Adrenal gland (tissue), 12 donors: ENCODE data around the gene MLKL. TPM values are rescaled to one million over a fixed set of nuclear protein-coding genes. Genes with fewer than 3 reads are reported as not detected.

ENCODE experiments used
- DNase-seq, 7 donors: peaks; one replicate each; pipeline ENCODE4 v3.0.0-alpha.2; 2019 to 2020
- H3K27ac ChIP-seq, 5 donors: fragments of 200-600 bp; sonication (generic) in 4 of 5; 1 replicate in 3 of 5; 2 replicates in 2 of 5; pipeline versions ENCODE4 v1.5.1 to v1.8.0; 2016 to 2020; ENCODE audit warnings: mild to moderate bottlenecking in 1 of 5
- H3K27me3 ChIP-seq: fragments of 200-600 bp; 2 replicates; pipeline ENCODE4 v1.8.0; 2021
- H3K36me3 ChIP-seq, 2 donors: fragments of 200-600 bp; replicated peaks in 1 of 2; 1 replicate in 1 of 2; 2 replicates in 1 of 2; pipeline versions ENCODE4 v1.5.1 to v1.8.0; 2018 to 2022
- H3K4me1 ChIP-seq, 2 donors: fragments of 200-600 bp; replicated peaks in 1 of 2; 1 replicate in 1 of 2; 2 replicates in 1 of 2; pipeline versions ENCODE4 v1.5.1 to v1.8.0; 2018 to 2021
- H3K4me3 ChIP-seq, 4 donors: fragments of 200-600 bp; sonication (generic) in 3 of 4; one replicate each; pipeline ENCODE4 v1.5.1; 2016 to 2018
- H3K9me3 ChIP-seq, 3 donors: fragments of 200-600 bp; sonication (generic) in 1 of 3; replicated peaks in 1 of 3; 1 replicate in 2 of 3; 2 replicates in 1 of 3; pipeline versions ENCODE4 v1.5.1 to v1.8.0; 2016 to 2021
- CTCF ChIP-seq, 6 experiments: fragments of 450-650 bp in 4 of 6; fragments of 200-600 bp in 2 of 6; sonication (generic) in 1 of 6; IDR thresholded peaks; 1 replicate in 5 of 6; 2 replicates in 1 of 6; pipeline versions ENCODE4 v1.5.1 to v1.8.0; 2016 to 2021; ENCODE audit warnings: antibody characterized with exemption in 6 of 6, mild to moderate bottlenecking in 2 of 6, moderate library complexity in 1 of 6
- POLR2A ChIP-seq, 2 donors: fragments of 450-650 bp; IDR thresholded peaks; one replicate each; pipeline ENCODE4 v1.6.1; 2017; ENCODE audit warnings: antibody characterized with exemption in 2 of 2, mild to moderate bottlenecking in 2 of 2, moderate library complexity in 1 of 2
- WGBS, 4 donors: extraction: QIAGEN DNeasy Blood & Tissue Kit in 2 of 4; methylation state at CpG; one replicate each; pipeline versions ENCODE4 v1.1.5 to v1.1.7; 2013 to 2017; 5-methylcytosine and 5-hydroxymethylcytosine counted together
- intact Hi-C, 2 donors: fragments of 100-400 bp; cut with DNase I; formaldehyde crosslinking; loops; one replicate each; pipeline versions ENCODE4 v1.14.1 to v1.15.0; 2022 to 2023
- polyA plus RNA-seq, 3 donors: library from polyadenylated mRNA; stranded (reverse); fragments of 200-250 nt in 2 of 3; fragments of 350-450 nt in 1 of 3; fragmentation: Illumina TruSeq in 1 of 3; extraction: RNeasy Lipid Tissue Mini Kit (QIAGEN cat#74804) in 1 of 3; gene quantifications; one replicate each; pipeline ENCODE4 v1.2.3, GENCODE V29; 2013 to 2014
- total RNA-seq, 9 donors: library from RNA; depleted of rRNA in 4 of 9; stranded (reverse); fragments of >200 nt in 4 of 9; fragments of 120-200 nt in 1 of 9; fragmentation: NEBNext Ultra II Directional in 1 of 9; extraction: Animal tissue kit (Norgen Biotek cat#: 25700) in 1 of 9; gene quantifications; one replicate each; pipeline versions ENCODE4 v1.1.0 to v1.2.4, GENCODE V29; 2013 to 2023
- donor health status: healthy with polysubstance abuse.
- donor health status: Bipolar disorder and iron deficiency.
- donor health status: DM: yes; HTN: yes; CAD: no.
- donor health status: DM: no; HTN: no; CAD: no.
- donor health status: DM: no; HTN: no; CAD: no.
- donor health status: DM: yes; HTN: yes; CAD: no.

Gene MLKL
- total and polyA plus RNA-seq, 12 donors: 3.1 to 26.1 (median 11.0) TPM

- intact Hi-C loops: loop anchor here in 1 of 2 donors (10.0 kb wide), 1 partner anchor 57 kb away; the partner anchor contains the start of gene FA2H
Observed at GRCh38 chr16:74717367-74717766, 16.7 kb upstream of the MLKL start.

GRCh38 chr16:74716355-74716754 lies 15.7 kb upstream of the MLKL start:
- WGBS, 4 donors: 77 to 89% (median 86%) methylated on average over 9 to 15 of the region's 15 CpGs
- no peaks in the 10 kb centered on the region for H3K36me3 ChIP-seq
- no peak for DNase-seq
- TF ChIP-seq POLR2A (IDR thresholded peaks at IDR 0.05): no peak
- no peak for TF ChIP-seq CTCF (IDR thresholded peaks at IDR 0.05)
- H3K27ac ChIP-seq: no peak overlapping the region
- no peaks in the 10 kb centered on the region for H3K9me3 ChIP-seq
- H3K4me1 ChIP-seq: no peaks in the 10 kb centered on the region
- no peak overlapping the region for H3K4me3 ChIP-seq
- intact Hi-C loops: loop anchor here in 1 of 2 donors (10.0 kb wide), 1 partner anchor 58 kb away; the partner anchor contains the start of gene FA2H
- no peaks in the 10 kb centered on the region for H3K27me3 ChIP-seq

More at GRCh38 chr16:74717367-74717766, 16.7 kb upstream of the MLKL start:
- DNase-seq: no peak
- H3K36me3 ChIP-seq: no peaks in the 10 kb centered on the region
- no peaks in the 10 kb centered on the region for H3K4me1 ChIP-seq
- TF ChIP-seq POLR2A (IDR thresholded peaks at IDR 0.05): no peak
- no peak for TF ChIP-seq CTCF (IDR thresholded peaks at IDR 0.05)
- no peak overlapping the region for H3K4me3 ChIP-seq
- H3K27me3 ChIP-seq: no peaks in the 10 kb centered on the region
- no peaks in the 10 kb centered on the region for H3K9me3 ChIP-seq
- no peak overlapping the region for H3K27ac ChIP-seq
- 82 to 90% (median 86%) methylated on average over 7 of the region's 7 CpGs for WGBS, 4 donors

GRCh38 chr16:74713876-74714275 lies 13.2 kb upstream of the MLKL start:
- Histone ChIP-seq H3K4me3 (no peak overlapping the region), H3K27ac (no peak overlapping the region), H3K36me3 (no peaks in the 10 kb centered on the region), H3K27me3 (no peaks in the 10 kb centered on the region), H3K9me3 (no peaks in the 10 kb centered on the region), H3K4me1 (no peaks in the 10 kb centered on the region)
- intact Hi-C loops: loop anchor here in 1 of 2 donors (10.0 kb wide), 1 partner anchor 61 kb away; the partner anchor contains the start of gene FA2H
- 85 to 95% (median 89%) methylated on average over 4 to 10 of the region's 10 CpGs for WGBS, 4 donors
- no peak for TF ChIP-seq CTCF (IDR thresholded peaks at IDR 0.05)
- no peak for DNase-seq

- Histone ChIP-seq H3K4me1 (no peaks in the 10 kb centered on the region), H3K27ac (no peak overlapping the region), H3K27me3 (no peaks in the 10 kb centered on the region), H3K9me3 (no peaks in the 10 kb centered on the region), H3K36me3 (no peaks in the 10 kb centered on the region), H3K4me3 (no peak overlapping the region)
- WGBS, 4 donors: 66 to 90% (median 86%) methylated on average over 6 to 10 of the region's 10 CpGs
- DNase-seq: no peak
- intact Hi-C loops: loop anchor here in 1 of 2 donors (10.0 kb wide), 1 partner anchor 61 kb away; the partner anchor contains the start of gene FA2H
- TF ChIP-seq POLR2A (IDR thresholded peaks at IDR 0.05): no peak
- no peak for TF ChIP-seq CTCF (IDR thresholded peaks at IDR 0.05)
Observed at GRCh38 chr16:74713325-74713724, 12.7 kb upstream of the MLKL start.
